ENCODE results near the gene RHOC.

The RHOC gene

DNA sequence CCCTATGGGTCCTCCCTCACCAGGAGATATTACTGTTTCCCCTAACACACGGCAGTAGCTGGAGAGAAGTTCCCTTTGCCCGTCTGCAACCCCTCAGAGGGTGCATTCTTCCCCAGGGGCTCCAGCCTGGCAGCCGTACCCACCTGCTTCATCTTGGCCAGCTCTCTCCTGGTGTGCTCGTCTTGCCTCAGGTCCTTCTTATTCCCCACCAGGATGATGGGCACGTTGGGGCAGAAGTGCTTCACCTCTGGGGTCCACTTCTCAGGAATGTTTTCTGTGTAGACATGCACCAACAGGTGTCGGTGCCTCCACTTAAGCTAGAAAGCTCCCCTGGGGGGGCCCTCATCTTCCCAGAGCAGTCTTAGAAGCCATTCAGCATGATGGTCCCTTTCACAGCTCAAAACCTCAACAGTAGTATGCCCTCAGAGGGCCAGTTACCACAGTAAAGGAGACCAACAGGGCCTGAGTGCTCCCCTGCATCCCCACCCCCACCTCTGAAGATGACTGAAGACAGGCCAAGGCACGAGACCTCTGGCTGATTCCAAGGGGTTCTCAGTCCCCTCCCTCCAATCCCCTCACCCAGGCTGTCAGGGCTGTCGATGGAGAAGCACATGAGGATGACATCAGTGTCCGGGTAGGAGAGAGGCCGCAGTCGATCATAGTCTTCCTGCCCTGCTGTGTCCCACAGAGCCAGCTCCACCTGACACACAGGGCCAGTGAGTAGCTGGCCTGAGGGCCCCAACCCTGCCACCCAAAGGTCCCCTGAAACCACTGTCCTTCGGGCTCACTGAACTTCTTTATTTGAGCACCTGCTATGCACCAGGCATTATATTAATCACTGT, 4.3 kb downstream of the RHOC start:
- Histone ChIP-seq H3K36me3 (ENCODE audit: control insufficient read depth, insufficient read depth, low read length) (peaks cover 10% of the 10 kb centered on the region), H3K27ac (ENCODE audit: insufficient read depth, low read length, poor library complexity, severe bottlenecking) (no peak overlapping the region), H3K27me3 (replicated peaks; ENCODE audit: control insufficient read depth, insufficient read depth, low read length, poor library complexity, severe bottlenecking) (no peaks in the 10 kb centered on the region), H3K9me3 (ENCODE audit: control insufficient read depth, low read length) (no peaks in the 10 kb centered on the region), H3K4me3 (ENCODE audit: insufficient read depth, low read depth, low read length, poor library complexity, severe bottlenecking) (no peak overlapping the region), H3K4me1 (ENCODE audit: control insufficient read depth, insufficient read depth, low read length, poor library complexity, severe bottlenecking) (peaks cover 42% of the 10 kb centered on the region)
- no peak for DNase-seq

DNA sequence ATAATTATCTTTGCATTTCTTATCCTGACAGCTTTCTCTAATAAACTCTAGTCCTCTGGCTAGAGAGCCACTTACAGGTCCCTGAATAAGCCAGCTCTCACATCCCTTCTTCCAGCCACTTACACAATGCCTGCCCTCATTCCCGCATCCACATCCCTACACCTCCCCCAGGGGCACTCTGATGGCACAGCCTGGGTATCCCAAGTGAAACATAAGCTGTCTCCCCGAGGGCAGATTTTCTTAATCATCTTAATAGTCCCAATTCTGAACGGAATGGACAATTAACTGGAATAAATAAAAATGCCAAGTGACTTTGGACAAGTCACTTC, 4.9 kb downstream of the RHOC start:
- peaks cover 37% of the 10 kb centered on the region for H3K4me1 ChIP-seq (ENCODE audit: control insufficient read depth, insufficient read depth, low read length, poor library complexity, severe bottlenecking)
- DNase-seq, result no peak
- H3K9me3 ChIP-seq (ENCODE audit: control insufficient read depth, low read length), result no peaks in the 10 kb centered on the region
- peaks cover 10% of the 10 kb centered on the region for H3K36me3 ChIP-seq (ENCODE audit: control insufficient read depth, insufficient read depth, low read length)
- H3K27me3 ChIP-seq (replicated peaks; ENCODE audit: control insufficient read depth, insufficient read depth, low read length, poor library complexity, severe bottlenecking), result no peaks in the 10 kb centered on the region
- H3K27ac ChIP-seq (ENCODE audit: insufficient read depth, low read length, poor library complexity, severe bottlenecking), result no peak overlapping the region
- no peak overlapping the region for H3K4me3 ChIP-seq (ENCODE audit: insufficient read depth, low read depth, low read length, poor library complexity, severe bottlenecking)

DNA sequence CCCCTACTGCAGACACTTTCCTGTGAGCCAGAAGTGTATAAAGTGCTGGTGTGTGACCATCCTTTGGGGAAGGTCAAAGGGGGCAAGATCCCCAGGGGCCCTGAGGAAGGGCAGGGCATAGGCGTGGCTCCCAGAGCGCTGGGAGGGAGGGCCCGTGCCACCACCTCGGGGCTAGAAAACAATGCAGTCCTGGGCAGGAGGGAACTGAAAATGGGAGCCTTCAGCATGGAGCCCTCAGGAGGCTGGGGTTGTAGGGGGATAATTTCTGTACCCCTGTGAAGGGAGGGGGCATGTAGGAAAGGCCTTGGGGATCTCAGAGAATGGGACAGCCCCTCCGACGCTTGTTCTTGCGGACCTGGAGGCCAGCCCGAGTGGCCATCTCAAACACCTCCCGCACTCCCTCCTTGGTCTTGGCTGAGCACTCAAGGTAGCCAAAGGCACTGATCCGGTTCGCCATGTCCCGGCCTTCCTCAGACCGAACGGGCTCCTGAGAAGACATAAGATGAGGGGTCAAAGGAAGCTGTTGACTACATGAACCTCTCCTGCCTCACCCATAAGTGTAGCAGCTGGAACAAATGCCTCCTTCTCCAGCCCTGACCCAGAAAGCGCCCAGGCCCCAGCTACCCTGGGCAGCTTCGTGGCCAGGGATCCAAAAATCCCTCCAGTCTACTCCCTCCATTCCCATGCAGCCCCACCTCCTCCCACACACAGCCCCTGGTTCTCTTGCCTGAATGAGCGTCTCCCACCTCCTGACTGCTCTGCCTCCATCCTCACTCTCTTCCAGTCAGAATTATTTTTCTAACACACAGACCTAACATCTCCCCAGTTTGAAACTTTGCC, 5.5 kb downstream of the RHOC start:
- no peak overlapping the region for H3K4me3 ChIP-seq (ENCODE audit: insufficient read depth, low read depth, low read length, poor library complexity, severe bottlenecking)
- no peaks in the 10 kb centered on the region for H3K27me3 ChIP-seq (replicated peaks; ENCODE audit: control insufficient read depth, insufficient read depth, low read length, poor library complexity, severe bottlenecking)
- peaks cover 34% of the 10 kb centered on the region for H3K4me1 ChIP-seq (ENCODE audit: control insufficient read depth, insufficient read depth, low read length, poor library complexity, severe bottlenecking)
- H3K9me3 ChIP-seq (ENCODE audit: control insufficient read depth, low read length), result no peaks in the 10 kb centered on the region
- H3K36me3 ChIP-seq (ENCODE audit: control insufficient read depth, insufficient read depth, low read length), result peaks cover 15% of the 10 kb centered on the region
- no peak for DNase-seq
- H3K27ac ChIP-seq (ENCODE audit: insufficient read depth, low read length, poor library complexity, severe bottlenecking), result peak overlapping the region; percentile 47

DNA sequence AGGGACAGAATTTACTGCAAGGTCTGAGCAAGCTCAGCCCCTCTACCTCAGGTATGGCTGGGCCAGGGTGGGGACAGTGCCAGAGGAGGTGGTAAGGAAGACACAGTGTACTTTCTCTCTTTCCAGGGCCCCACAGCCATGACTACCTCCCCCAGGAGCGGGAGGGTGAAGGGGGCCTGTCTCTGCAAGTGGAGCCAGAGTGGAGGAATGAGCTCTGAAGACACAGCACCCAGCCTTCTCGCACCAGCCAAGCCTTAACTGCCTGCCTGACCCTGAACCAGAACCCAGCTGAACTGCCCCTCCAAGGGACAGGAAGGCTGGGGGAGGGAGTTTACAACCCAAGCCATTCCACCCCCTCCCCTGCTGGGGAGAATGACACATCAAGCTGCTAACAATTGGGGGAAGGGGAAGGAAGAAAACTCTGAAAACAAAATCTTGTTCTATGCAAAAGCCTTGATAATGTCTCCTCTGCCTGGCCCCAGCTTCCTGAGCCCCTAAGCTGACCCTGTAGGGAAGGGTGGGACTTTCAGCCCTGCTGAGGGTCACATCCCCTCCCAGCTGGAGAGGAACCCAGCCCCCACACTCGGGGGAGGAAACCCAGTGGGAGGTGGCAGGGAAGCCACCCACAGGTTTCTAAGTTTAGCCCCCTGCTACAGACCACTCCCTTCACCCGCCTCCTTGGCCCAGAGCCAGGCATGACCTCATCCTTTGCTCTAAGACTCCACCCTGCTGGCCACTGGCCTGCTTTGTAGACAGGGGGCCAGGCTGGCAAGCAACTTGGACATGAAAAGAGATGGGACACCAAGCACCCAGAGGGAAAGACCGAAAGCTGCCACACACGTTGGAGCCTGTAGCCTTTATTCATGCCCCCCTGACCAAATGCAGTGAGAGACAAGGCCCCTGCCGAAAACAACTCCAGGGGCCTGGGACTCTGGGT, 6.4 kb downstream of the RHOC start:
- Histone ChIP-seq H3K4me3 (ENCODE audit: insufficient read depth, low read depth, low read length, poor library complexity, severe bottlenecking) (no peak overlapping the region), H3K36me3 (ENCODE audit: control insufficient read depth, insufficient read depth, low read length) (peaks cover 21% of the 10 kb centered on the region), H3K9me3 (ENCODE audit: control insufficient read depth, low read length) (no peaks in the 10 kb centered on the region), H3K27me3 (replicated peaks; ENCODE audit: control insufficient read depth, insufficient read depth, low read length, poor library complexity, severe bottlenecking) (no peaks in the 10 kb centered on the region), H3K4me1 (ENCODE audit: control insufficient read depth, insufficient read depth, low read length, poor library complexity, severe bottlenecking) (peaks cover 28% of the 10 kb centered on the region), H3K27ac (ENCODE audit: insufficient read depth, low read length, poor library complexity, severe bottlenecking) (peak overlapping the region; percentile 47)
- DNase-seq, result peak; percentile 38 to 50 (median 47)

DNA sequence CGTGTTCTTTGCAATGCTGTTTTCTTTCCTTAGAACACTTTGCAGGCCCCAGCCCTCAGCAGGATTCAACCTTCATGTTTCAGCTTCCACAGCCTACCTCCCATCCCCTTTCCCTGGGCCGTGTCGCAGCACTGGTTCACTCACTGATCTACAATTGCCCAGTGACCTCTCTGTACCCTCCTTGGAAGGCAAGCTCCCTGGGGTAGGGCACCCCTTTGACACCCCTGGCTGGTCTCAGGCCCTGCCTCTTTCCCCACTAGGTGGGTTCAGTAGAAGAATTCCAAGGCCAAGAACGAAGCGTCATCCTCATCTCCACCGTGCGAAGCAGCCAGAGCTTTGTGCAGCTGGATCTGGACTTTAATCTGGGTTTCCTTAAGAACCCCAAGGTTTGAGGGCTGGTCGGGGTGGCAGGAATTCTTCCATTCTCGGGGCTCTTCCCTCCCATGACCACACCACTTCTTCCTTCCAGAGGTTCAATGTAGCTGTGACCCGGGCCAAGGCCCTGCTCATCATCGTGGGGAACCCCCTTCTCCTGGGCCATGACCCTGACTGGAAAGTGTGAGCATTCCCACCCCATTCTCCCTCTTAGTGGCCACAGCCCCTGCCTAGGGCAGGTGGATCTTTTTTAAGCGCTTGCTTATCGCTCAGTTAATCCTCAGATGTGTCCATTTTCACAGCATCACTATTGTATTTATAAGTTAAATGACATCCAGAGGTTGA, 7.3 kb downstream of the RHOC start:
- Histone ChIP-seq H3K27ac (ENCODE audit: insufficient read depth, low read length, poor library complexity, severe bottlenecking) (no peak overlapping the region), H3K4me3 (ENCODE audit: insufficient read depth, low read depth, low read length, poor library complexity, severe bottlenecking) (no peak overlapping the region), H3K4me1 (ENCODE audit: control insufficient read depth, insufficient read depth, low read length, poor library complexity, severe bottlenecking) (peaks cover 19% of the 10 kb centered on the region), H3K27me3 (replicated peaks; ENCODE audit: control insufficient read depth, insufficient read depth, low read length, poor library complexity, severe bottlenecking) (no peaks in the 10 kb centered on the region), H3K36me3 (ENCODE audit: control insufficient read depth, insufficient read depth, low read length) (peaks cover 30% of the 10 kb centered on the region), H3K9me3 (ENCODE audit: control insufficient read depth, low read length) (no peaks in the 10 kb centered on the region)
- DNase-seq, result no peak

DNA sequence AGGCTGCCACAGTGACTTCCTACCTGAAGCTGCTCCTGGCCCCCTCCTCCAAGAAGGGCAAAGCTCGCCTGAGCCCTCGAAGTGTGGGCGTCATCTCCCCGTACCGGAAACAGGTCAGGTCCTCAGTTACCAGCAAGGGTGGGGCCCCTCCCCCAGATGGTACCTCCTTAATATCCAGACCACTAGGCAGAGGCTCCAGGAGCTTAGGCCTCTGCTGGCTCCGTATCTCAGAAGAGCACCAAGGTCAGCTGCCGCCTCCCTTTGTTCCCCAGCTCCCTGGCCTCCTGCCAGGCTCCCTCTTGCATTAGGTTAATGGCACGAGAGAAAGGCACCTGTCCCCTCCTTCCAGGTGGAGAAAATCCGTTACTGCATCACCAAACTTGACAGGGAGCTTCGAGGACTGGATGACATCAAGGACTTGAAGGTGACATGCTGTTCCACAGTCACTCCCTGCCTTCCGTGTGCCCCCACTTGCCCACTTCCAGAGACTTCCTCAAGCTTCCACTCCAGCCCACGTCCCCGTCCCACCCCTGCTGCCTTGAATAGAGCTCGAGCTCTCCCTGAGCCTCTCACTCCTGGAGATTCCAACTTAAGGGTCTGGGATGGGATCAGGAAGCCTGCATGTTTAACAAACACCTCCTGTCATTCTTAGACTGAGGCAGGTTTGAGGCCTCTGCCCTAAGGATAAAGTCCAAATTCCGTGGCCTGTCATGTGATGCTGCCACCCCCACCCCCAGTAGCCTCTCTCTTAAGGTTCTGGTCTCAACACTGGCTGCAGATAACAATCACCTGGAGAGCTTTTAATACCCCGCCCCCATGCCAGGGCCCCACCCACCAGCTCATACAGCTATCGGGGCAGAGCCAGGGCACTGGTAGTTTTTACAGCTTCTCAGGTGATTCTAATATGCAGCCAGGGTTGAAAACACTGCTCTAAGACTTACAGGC, 8.3 kb downstream of the RHOC start:
- DNase-seq, result no peak
- Histone ChIP-seq H3K36me3 (ENCODE audit: control insufficient read depth, insufficient read depth, low read length) (peaks cover 40% of the 10 kb centered on the region), H3K4me3 (ENCODE audit: insufficient read depth, low read depth, low read length, poor library complexity, severe bottlenecking) (no peak overlapping the region), H3K27ac (ENCODE audit: insufficient read depth, low read length, poor library complexity, severe bottlenecking) (peak overlapping the region; percentile 13), H3K27me3 (replicated peaks; ENCODE audit: control insufficient read depth, insufficient read depth, low read length, poor library complexity, severe bottlenecking) (no peaks in the 10 kb centered on the region), H3K9me3 (ENCODE audit: control insufficient read depth, low read length) (no peaks in the 10 kb centered on the region), H3K4me1 (ENCODE audit: control insufficient read depth, insufficient read depth, low read length, poor library complexity, severe bottlenecking) (peaks cover 14% of the 10 kb centered on the region)

DNA sequence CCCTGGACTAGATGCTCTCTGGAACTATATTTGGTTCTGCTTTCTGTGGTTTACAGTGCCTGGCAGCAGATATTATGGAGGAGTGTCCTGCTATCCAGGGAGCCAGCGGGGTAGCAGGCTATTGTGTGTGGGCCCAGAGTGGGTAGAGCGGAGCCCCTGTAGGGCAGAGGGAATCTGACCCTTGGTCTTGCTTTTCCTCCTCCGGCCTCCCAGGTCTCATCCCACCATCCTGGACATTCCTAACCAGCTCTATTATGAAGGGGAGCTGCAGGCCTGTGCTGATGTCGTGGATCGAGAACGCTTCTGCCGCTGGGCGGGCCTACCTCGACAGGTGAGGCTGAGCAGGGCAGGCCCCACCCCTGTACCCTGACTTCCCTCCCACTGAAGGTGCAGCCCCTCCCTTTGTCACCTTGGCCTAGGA, 9.1 kb downstream of the RHOC start:
- Histone ChIP-seq H3K27me3 (replicated peaks; ENCODE audit: control insufficient read depth, insufficient read depth, low read length, poor library complexity, severe bottlenecking) (no peaks in the 10 kb centered on the region), H3K4me3 (ENCODE audit: insufficient read depth, low read depth, low read length, poor library complexity, severe bottlenecking) (no peak overlapping the region), H3K36me3 (ENCODE audit: control insufficient read depth, insufficient read depth, low read length) (peaks cover 44% of the 10 kb centered on the region), H3K9me3 (ENCODE audit: control insufficient read depth, low read length) (no peaks in the 10 kb centered on the region), H3K27ac (ENCODE audit: insufficient read depth, low read length, poor library complexity, severe bottlenecking) (no peak overlapping the region), H3K4me1 (ENCODE audit: control insufficient read depth, insufficient read depth, low read length, poor library complexity, severe bottlenecking) (peaks cover 14% of the 10 kb centered on the region)
- DNase-seq, result no peak

DNA sequence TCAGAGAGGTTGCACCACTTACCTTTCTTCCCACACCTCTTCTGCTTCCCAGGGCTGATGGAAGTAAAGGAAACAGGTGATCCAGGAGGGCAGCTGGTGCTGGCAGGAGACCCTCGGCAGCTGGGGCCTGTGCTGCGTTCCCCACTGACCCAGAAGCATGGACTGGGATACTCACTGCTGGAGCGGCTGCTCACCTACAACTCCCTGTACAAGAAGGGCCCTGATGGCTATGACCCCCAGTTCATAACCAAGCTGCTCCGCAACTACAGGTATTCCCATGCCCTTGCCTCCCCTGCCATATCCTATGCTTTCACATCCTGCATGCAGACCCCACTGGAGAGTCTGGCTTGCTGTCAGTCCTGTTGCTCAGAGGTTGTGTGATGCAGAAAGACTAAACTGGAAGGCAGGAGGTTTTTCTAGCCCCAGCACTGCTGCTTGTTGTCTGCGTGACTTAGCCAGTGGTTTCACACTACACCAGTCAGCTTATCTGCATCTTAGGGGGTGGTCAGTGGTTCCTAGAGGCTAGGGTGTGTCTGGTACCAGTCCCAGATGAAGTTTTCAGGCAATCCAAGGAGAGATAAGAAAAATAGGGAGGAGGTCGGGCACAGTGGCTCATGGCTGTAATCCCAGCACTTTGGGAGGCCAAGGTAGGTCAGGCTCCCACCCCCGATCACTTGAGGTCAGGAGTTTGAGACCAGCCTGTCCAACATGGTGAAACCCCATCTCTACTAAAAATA, 10.2 kb downstream of the RHOC start:
- H3K27ac ChIP-seq (ENCODE audit: insufficient read depth, low read length, poor library complexity, severe bottlenecking), result no peak overlapping the region
- H3K36me3 ChIP-seq (ENCODE audit: control insufficient read depth, insufficient read depth, low read length), result peaks cover 54% of the 10 kb centered on the region
- H3K4me1 ChIP-seq (ENCODE audit: control insufficient read depth, insufficient read depth, low read length, poor library complexity, severe bottlenecking), result peaks cover 14% of the 10 kb centered on the region
- no peaks in the 10 kb centered on the region for H3K27me3 ChIP-seq (replicated peaks; ENCODE audit: control insufficient read depth, insufficient read depth, low read length, poor library complexity, severe bottlenecking)
- H3K9me3 ChIP-seq (ENCODE audit: control insufficient read depth, low read length), result no peaks in the 10 kb centered on the region
- no peak for DNase-seq
- no peak overlapping the region for H3K4me3 ChIP-seq (ENCODE audit: insufficient read depth, low read depth, low read length, poor library complexity, severe bottlenecking)
